GM18517 (cell line): ENCODE data around the gene C19orf53.
A peak's percentile ranks its signal among the peaks of the same experiment; 100 is the strongest.
"Not testable (repeated sequence)": the region's sequence is repeated elsewhere in the genome, so short reads cannot be mapped to it uniquely, and the experiment has no call there.

Source experiments
- ATAC-seq: cut with Tn5 transposase; IDR thresholded peaks from one replicate; pipeline ENCODE4 v1.9.1; 2021; ENCODE audit warnings: mild to moderate bottlenecking, moderate library complexity; ENCODE audit not compliant: unreplicated experiment

C19orf53 gene

GRCh38 chr19:13763265-13763664, 11.0 kb upstream of the C19orf53 start:
- ATAC-seq = no peak

GRCh38 chr19:13764101-13764807, 10.0 kb upstream of the C19orf53 start, which contains the start of gene MRI1:
MRI1 (plus strand) TSS chr19:13764522; CDS start chr19:13764589, 67 bp downstream.
- ATAC-seq = no peak

GRCh38 chr19:13764821-13765394, 9.3 kb upstream of the C19orf53 start:
- ATAC-seq = no peak

DNA sequence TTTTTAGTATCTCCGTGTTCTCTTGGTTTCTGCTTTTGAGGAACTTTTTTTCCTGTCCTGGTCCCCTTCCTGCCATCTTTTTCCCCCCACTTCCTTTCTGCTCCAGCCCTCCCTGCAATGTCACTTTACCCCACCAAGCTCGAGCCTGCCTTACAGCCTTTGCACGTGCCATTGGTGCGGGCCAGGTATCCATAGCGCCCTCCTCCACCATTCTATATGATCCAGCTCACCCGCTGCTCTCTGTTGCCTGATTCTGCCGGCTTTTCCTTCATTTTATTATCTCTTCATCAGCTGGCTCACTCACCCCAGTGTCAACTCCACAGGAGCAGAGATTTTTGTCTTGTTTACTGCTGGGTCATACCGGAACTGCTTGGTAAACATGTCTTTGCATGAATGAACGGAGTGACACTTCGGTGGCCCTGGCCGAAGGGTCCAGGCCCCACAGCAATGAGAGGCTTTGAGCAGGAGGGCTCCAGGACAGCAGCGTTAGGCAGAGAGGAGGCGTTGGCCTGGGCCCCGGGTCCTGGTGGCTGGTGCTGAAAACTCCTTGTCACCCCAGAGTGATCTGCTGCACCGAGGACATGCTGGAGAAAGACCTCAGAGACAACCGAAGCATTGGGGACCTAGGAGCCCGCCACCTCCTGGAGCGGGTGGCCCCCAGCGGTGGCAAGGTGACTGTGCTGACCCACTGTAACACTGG, 8.7 kb upstream of the C19orf53 start:
- no peak for ATAC-seq

- no peak for ATAC-seq
These were observed 8.2 kb upstream of the C19orf53 start for GRCh38 chr19:13766095-13766481.

DNA sequence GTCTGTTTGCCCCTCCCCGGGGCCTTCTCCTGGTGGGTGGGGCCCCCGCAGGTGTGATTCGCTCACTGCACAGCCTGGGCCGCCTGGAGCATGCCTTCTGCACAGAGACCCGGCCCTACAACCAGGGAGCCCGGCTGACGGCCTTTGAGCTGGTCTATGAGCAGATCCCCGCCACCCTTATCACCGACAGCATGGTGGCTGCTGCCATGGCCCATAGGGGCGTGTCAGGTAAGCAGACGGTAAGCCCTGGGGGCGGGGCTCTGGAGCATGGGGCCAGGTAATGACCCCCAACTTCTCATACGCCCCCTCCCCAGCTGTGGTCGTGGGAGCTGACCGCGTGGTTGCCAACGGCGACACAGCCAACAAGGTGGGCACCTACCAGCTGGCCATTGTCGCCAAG, 5.7 kb upstream of the C19orf53 start:
- no peak for ATAC-seq

DNA sequence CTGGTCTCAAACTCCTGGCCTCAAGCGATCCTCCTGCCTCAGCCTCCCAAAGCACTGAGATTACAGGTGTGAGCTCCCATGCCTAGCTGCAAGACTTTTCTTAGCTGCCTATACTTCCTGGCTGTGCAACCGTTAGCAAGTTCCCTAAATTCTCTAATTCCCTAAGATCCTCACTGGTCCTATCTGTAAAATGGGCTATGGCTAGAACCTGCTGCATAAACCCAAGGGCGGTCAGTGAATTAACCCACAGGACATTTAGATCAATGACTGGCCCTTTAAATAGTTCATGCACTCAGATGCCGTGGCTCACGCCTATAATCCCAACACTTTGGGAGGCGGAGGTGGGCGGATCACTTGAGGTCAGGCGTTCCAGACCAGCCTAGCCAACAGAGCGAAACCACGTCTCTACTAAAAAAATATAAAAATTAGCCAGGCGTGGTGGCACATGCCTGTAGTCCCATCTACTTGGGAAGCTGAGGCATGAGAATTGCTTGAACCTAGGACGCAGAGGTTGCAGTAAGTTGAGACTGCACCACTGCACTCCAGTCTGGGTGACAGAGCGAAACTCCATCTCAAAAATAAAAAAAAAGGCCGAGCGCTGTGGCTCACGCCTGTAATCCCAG, 4.1 kb upstream of the C19orf53 start:
- ATAC-seq = no peak

DNA sequence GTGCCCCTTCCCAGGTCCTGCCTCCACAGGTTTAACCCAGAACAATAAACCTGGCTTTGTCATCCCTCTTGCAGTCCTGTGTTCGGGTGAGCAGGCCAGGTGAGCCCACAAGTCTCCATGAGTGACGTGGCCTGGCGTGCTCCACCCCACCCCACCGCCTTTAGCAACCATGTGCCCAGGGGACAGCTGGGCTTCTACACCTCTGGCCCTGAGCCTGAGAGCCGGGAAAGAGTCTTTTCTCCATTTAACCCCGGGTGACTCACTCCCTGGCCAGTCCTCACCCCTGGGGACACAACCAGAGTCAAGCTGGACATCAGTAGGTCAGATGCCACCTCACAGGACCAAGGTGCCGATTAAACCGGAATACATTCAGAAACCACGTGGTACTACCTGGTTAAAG, 4.1 kb downstream of the C19orf53 start:
- no peak for ATAC-seq

DNA sequence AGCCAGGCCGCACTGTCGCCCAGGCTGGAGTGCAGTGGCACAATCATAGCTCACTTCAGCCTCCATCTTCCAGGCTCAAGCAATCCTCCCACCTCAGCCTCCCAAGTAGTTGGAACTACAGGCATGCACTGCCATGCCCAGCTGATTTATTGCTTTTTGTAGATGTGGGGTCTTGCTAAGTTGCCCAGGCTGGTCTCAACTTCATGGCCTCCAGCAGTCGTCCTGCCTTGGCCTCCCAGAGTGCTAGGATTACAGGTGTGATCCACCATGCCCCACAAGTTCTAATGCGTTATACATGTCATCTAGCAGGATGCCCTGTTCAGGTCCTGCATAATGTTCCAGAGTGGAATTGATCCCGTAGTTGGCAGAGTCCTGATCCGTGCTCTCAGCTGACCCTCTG, 4.6 kb downstream of the C19orf53 start:
- no peak for ATAC-seq

DNA sequence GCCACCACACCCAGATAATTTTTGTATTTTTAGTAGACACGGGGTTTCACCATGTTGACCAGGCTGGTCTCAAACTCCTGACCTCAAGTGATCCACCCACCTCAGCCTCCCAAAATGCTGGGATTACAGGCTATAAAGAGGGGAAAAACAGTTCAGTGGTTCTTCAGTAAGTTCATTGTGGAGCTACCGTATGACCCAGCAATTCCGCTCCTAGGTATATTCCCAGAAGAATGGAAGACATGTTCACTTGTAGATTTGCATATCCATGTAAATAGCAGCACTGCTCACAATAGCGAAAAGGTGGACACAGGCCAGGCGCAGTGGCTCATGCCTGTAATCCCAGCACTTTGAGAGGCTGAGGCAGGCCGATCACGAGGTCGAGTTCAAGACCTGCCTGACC, 5.5 kb downstream of the C19orf53 start:
- not testable (repeated sequence) for ATAC-seq

DNA sequence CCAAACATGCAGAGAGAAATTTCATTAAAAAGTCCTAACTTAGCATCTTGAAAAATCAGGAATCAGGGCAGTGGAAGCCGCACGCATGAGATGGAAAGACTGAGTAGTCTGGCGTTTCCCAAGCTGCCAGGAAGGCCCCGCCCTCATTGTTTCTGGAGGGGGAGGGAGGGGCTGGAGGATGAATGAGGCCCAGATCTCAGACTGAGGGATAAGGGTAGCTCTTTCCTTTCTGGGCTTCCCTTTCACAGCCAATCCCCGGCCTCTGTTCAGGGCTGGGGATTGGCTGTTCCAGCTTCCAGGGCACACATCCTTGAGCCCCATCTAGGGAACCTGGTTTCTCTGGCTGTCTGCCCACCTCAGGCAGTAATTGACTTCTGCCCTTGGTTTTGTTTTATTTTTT, 7.3 kb downstream of the C19orf53 start:
- ATAC-seq = no peak

- ATAC-seq = no peak
These were observed 8.3 kb downstream of the C19orf53 start for GRCh38 chr19:13782537-13782936.

DNA sequence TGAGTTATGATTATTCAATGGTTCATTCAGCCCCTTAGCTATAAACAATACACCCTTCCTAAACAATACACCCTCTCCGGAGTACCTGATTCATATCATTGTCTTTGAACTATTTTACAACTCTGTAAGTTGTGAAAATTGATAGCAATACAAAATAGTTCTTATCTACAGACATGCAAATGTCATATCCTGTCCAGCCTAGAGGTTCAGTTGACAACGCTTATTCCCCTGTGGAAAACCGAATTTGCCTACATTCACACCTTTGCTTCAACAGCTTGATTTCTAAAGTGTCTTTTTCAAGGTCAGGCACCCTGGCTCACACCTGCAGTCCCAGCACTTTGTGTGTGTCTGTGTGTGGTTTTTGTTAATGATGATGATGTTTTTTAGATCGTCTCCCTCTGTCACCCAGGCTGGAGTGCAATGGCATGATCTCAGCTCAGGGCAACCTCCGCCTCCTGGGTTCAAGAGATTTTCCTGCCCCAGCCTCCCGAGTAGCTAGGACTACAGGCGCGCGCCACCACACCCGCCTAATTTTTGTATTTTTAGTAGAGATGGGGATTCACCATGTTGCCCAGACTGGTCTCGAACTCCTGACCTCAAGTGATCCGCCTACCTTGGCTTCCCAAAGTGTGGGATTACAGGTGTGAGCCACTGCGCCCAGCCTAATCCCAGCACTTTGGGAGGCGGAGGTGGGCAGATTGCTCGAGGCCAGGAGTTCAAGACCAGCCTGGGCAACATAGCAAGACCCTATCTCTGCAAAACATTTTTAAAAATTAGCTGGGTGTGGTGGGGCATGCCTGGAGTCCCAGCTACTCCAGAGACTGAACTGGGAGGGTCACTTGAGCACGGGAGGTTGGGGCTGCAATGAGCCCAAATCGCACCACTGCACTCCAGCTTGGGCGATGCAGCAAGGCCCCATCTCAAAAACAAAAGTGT, 9.6 kb downstream of the C19orf53 start:
- ATAC-seq = no peak

GRCh38 chr19:13784731-13785452, 10.6 kb downstream of the C19orf53 start:
- ATAC-seq = no peak

DNA sequence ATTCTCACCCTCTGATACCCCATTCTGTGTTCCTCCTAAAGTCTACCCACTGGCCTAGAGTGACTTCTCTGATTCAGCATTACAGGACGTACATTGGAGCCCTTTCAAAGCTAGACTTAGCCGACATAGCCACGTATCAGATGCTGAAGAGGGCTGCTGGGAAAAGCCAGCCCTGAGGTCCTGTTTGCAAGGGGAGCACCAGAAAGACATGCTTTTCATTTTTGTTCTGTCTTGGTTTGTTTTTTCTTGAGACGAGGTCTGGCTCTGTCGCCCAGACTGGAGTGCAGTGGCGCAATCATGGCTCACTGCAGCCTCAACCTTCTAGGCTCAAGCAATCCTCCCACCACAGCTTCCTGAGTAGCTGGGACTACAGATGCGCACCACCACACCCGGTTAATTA, 14.7 kb downstream of the C19orf53 start:
- no peak for ATAC-seq

- ATAC-seq = no peak
These were observed 16.1 kb downstream of the C19orf53 start for GRCh38 chr19:13790354-13790753.

DNA sequence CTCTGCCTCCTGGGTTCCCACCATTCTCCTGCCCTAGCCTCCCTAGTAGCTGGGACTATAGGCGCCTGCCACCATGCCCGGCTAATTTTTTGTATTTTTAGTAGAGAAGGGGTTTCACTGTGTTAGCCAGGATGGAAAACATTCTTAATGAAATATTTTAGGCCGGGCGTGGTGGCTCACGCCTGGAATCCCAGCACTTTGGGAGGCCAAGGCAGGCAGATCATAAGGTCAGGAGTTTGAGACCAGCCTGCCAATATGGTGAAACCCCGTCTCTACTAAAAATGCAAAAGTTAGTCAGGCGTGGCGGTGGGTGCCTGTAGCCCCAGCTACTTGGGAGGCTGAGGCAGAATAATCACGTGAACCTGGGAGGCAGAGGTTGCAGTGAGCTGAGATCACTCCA, 19.1 kb downstream of the C19orf53 start:
- ATAC-seq = not testable (repeated sequence)

GRCh38 chr19:13794398-13794756, 20.1 kb downstream of the C19orf53 start:
- no peak for ATAC-seq

GRCh38 chr19:13794757-13795589, 20.7 kb downstream of the C19orf53 start, which contains the start of gene ZSWIM4:
ZSWIM4 (plus strand) TSS chr19:13795443; CDS start chr19:13795649, 206 bp downstream.
- peak; percentile 93 for ATAC-seq
